ENCODE measurements around the gene FAM184B.

The FAM184B gene

GRCh38 chr4:17583941-17584340 is 197.5 kb downstream of the FAM184B start:
- DNase-seq (ENCODE audit: low read depth in 2 of 2), result no peak

DNA sequence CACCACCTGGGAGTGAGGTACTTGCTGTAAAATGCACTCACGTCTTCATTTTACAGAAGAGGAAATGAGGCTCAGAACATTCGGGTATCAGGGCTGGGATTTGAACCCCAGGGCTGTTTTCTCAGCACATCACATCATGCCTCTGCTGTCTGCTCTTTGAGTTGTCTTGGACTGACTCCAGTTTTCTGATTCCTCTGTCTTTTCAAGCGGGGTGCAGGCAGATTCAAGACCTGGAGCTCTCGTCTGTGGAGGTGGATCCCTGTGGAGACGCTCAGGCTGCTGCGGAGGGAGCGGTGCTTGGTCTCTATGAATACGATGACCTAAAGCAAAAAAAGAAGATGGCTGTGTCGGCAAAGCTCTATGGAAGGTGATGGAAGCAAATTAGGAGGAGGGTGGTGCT is 198.1 kb downstream of the FAM184B start:
- DNase-seq (ENCODE audit: low read depth in 2 of 2), result no peak

DNA sequence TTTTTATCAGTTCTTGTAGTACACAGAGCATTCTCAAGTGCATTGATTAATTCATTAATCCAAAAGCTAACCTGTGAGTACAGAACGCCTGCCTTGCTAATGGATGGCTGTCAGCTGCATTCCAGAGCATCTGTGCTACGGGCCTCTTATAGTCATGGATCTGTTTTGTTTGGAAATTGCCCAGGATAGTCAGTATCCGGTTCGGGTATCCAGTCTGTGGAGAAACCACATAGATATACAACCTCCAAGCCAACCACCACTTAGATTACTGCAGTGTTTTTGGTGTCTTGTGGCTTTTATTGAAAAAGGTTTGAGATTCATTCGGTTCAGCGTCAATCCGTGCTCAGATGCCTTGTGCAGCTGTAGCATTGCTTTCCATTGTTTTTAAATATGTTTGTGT is 200.5 kb downstream of the FAM184B start:
- DNase-seq (ENCODE audit: low read depth in 2 of 2), result no peak

Data from stimulated activated CD8-positive, alpha-beta memory T cell treated with anti-CD3 and anti-CD28 coated beads, Interleukin-15, amount 100 ng/mL, for 4 hours (primary cell).